Colonic mucosa (tissue), 4 donors: ENCODE measurements around the gene CBX4. TPM values are rescaled to one million over a fixed set of nuclear protein-coding genes. Genes with fewer than 3 reads are reported as not detected.
A peak's percentile ranks its signal among the peaks of the same experiment; 100 is the strongest.

Experiments used
- DNase-seq: peaks from one replicate; pipeline ENCODE4 v3.0.0-alpha.2; 2020
- H3K27ac ChIP-seq: fragments of 200-600 bp; one replicate; pipeline ENCODE4 v1.8.0; 2021
- H3K27me3 ChIP-seq: fragments of 200-600 bp; one replicate; pipeline ENCODE4 v1.8.0; 2021
- H3K36me3 ChIP-seq: fragments of 200-600 bp; one replicate; pipeline ENCODE4 v1.8.0; 2021
- H3K4me1 ChIP-seq: fragments of 200-600 bp; one replicate; pipeline ENCODE4 v1.8.0; 2021; ENCODE audit warnings: mild to moderate bottlenecking
- H3K4me3 ChIP-seq: fragments of 200-600 bp; one replicate; pipeline ENCODE4 v1.8.0; 2021
- H3K9ac ChIP-seq, 2 donors: one replicate each; pipeline ENCODE4 v1.7.0; 2013; ENCODE audit warnings: control low read depth in 2 of 2, low read depth in 2 of 2, low read length in 2 of 2
- H3K9me3 ChIP-seq: fragments of 200-600 bp; one replicate; pipeline ENCODE4 v1.8.0; 2021
- intact Hi-C: fragments of 100-400 bp; cut with DNase I; formaldehyde crosslinking; loops from one replicate; pipeline ENCODE4 v1.14.1; 2022
- total RNA-seq, 2 donors: library from RNA; stranded (reverse); fragmentation: NEBNext Ultra II Directional in 1 of 2; extraction: Animal tissue kit (Norgen Biotek cat#: 25700) in 1 of 2; gene quantifications; one replicate each; pipeline ENCODE4 v1.2.1, GENCODE V29; 2021
- TF ChIP-seq, protein P1 (sequence below): fragments of 200-600 bp; IDR thresholded peaks from one replicate; pipeline ENCODE4 v1.8.0; 2022; ENCODE audit warnings: antibody characterized with exemption, mild to moderate bottlenecking
- donor health status: healthy.
- donor health status: DM: no; HTN: no; CAD: no.
- donor health status: DM: no; HTN: no; CAD: no.

Gene CBX4
- total RNA-seq, 2 donors from 2014 or later, result 10.6 to 18.1 TPM

DNA sequence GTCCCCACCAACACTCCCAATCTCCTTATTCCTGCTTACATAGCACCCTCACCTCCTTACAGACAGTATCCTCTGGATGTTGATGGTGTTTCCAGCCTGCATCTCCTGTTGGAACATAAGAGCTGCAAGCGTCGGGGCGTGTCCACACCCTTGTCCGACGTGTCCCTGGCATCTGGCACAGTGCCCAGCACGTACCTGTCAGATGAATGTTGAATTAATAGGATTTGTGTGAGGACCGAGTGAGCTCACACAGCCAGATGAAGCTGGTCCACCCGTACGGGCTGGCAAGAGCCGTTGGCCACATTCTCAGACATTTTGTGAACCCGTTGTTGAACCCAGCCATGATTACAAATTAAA lies 12.2 kb upstream of the CBX4 start:
- no peaks in the 10 kb centered on the region for H3K27me3 ChIP-seq
- intact Hi-C loops, result no loop called here
- peaks cover 6% of the 10 kb centered on the region for H3K4me1 ChIP-seq
- H3K4me3 ChIP-seq, result no peak overlapping the region
- no peaks in the 10 kb centered on the region for H3K9me3 ChIP-seq
- H3K27ac ChIP-seq, result no peak overlapping the region
- peak; percentile 81 for DNase-seq
- H3K9ac ChIP-seq, result no peak overlapping the region
- H3K36me3 ChIP-seq, result no peaks in the 10 kb centered on the region
- TF ChIP-seq, protein P1, sequence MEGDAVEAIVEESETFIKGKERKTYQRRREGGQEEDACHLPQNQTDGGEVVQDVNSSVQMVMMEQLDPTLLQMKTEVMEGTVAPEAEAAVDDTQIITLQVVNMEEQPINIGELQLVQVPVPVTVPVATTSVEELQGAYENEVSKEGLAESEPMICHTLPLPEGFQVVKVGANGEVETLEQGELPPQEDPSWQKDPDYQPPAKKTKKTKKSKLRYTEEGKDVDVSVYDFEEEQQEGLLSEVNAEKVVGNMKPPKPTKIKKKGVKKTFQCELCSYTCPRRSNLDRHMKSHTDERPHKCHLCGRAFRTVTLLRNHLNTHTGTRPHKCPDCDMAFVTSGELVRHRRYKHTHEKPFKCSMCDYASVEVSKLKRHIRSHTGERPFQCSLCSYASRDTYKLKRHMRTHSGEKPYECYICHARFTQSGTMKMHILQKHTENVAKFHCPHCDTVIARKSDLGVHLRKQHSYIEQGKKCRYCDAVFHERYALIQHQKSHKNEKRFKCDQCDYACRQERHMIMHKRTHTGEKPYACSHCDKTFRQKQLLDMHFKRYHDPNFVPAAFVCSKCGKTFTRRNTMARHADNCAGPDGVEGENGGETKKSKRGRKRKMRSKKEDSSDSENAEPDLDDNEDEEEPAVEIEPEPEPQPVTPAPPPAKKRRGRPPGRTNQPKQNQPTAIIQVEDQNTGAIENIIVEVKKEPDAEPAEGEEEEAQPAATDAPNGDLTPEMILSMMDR, result no peak

DNA sequence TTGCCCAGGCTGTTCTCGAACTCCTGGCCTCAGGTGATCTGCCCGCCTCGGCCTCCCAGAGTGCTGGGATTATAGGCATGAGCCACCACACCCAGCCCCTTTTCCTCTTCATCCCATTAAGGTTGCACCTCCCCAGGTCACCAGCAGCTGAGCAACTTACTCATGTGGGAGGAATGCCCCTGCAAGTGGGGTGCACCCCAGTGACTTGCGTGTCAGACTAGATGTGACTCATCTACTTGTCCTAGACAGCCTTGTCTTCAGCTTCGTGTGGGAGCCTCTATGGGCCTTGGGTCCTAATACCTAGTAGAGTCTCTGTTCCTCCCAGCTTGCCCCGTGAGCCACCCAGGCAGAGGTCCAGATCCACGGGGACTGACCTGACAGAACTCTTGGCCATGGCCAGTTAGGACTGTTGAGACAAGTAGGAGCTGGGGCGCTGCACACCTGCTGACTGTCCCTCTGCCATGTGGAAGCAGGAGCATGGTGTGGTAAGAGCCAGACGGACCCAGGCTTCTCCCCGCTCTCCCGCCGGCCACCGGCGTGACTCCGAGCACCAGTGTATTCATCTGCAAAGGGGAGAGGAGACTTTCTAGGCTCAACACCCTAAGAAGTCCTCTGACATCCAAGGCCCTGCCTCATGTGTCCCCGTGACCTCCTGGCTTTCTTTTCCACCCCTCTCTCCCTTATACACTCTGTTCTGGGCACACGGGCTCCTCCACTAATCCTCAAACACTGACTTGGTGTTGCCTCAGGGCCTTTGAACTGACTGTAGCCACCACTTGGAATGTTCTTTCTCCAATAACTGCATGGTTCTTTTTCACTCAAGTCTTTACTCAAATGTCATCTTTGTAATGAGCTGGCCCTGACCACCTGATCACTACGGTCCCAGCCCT lies 11.6 kb upstream of the CBX4 start:
- H3K27ac ChIP-seq, result no peak overlapping the region
- intact Hi-C loops, result no loop called here

DNA sequence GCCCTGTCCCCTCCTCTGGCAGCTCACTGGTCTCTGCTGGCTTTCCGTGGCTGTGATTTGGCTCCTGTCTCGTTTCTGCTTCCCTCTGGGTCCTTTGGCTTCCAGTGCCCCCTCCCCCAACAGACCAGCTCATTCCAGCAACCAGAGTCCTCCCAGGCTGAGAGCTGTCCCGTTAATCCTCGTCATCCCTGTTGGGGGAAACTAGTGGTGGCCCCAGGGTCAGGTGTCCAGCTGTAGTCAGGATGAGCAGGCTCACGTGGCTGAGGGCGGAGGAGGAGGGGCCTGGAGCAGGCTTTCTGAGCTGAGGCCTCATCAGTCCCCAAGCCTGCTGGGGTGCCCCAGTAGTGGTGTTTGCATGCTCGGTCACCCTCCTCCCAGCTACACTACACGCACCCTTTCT lies 10.7 kb upstream of the CBX4 start:
- intact Hi-C loops, result loop anchor here (5.0 kb wide), 1 partner anchor 137 kb away; no protein-coding TSS in a partner anchor
- Histone ChIP-seq H3K27me3 (no peaks in the 10 kb centered on the region), H3K27ac (no peak overlapping the region), H3K9ac (no peak overlapping the region), H3K36me3 (no peaks in the 10 kb centered on the region), H3K4me3 (no peak overlapping the region), H3K4me1 (peaks cover 8% of the 10 kb centered on the region), H3K9me3 (no peaks in the 10 kb centered on the region)
- TF ChIP-seq, protein P1, result no peak
- no peak for DNase-seq

More for the DNA sequence above, 11.6 kb upstream of the CBX4 start:
- TF ChIP-seq, protein P1, result no peak
- Histone ChIP-seq H3K36me3 (no peaks in the 10 kb centered on the region), H3K4me3 (no peak overlapping the region), H3K9ac (no peak overlapping the region), H3K4me1 (peaks cover 6% of the 10 kb centered on the region), H3K27me3 (no peaks in the 10 kb centered on the region), H3K9me3 (no peaks in the 10 kb centered on the region)
- no peak for DNase-seq

GRCh38 chr17:79848370-79848766 lies 9.1 kb upstream of the CBX4 start:
- H3K9ac ChIP-seq, result no peak overlapping the region

GRCh38 chr17:79847698-79848369 lies 8.6 kb upstream of the CBX4 start:
- H3K36me3 ChIP-seq, result no peaks in the 10 kb centered on the region
- no peak overlapping the region for H3K4me3 ChIP-seq
- H3K9ac ChIP-seq, result no peak overlapping the region
- no peak overlapping the region for H3K27ac ChIP-seq
- H3K4me1 ChIP-seq, result peaks cover 24% of the 10 kb centered on the region
- DNase-seq, result no peak
- H3K9me3 ChIP-seq, result no peaks in the 10 kb centered on the region
- TF ChIP-seq, protein P1, result no peak
- intact Hi-C loops, result loop anchor here (5.0 kb wide), 1 partner anchor 139 kb away; no protein-coding TSS in a partner anchor
- H3K27me3 ChIP-seq, result peaks cover 12% of the 10 kb centered on the region

More at GRCh38 chr17:79848370-79848766, 9.1 kb upstream of the CBX4 start:
- no peak overlapping the region for H3K4me3 ChIP-seq
- intact Hi-C loops, result loop anchor here (5.0 kb wide), 1 partner anchor 139 kb away; no protein-coding TSS in a partner anchor
- no peak overlapping the region for H3K27ac ChIP-seq
- DNase-seq, result no peak
- no peaks in the 10 kb centered on the region for H3K36me3 ChIP-seq
- TF ChIP-seq, protein P1, result no peak
- H3K4me1 ChIP-seq, result peaks cover 19% of the 10 kb centered on the region
- peaks cover 7% of the 10 kb centered on the region for H3K27me3 ChIP-seq
- H3K9me3 ChIP-seq, result no peaks in the 10 kb centered on the region
